Measurements from ENCODE around the gene CREB1.

DNA sequence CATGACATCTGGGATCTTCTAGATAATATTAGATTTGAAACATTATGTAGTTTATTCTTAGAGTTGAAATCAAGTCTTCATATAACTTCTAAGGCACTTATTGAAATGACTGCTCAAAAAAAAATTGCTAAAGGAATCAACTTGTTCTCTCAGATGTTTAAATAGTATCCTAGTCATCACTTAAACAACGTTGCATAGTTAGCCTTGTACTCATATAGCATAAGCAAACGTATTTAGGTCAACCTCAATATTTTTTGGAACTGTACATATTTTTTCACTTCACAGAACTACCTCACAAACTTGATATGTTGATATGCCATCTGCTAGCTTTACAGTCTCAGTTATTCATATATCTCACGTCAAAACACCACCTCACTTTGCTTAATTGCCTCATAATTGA is 47.1 kb upstream of the CREB1 start:
- TF ChIP-seq, protein P1, sequence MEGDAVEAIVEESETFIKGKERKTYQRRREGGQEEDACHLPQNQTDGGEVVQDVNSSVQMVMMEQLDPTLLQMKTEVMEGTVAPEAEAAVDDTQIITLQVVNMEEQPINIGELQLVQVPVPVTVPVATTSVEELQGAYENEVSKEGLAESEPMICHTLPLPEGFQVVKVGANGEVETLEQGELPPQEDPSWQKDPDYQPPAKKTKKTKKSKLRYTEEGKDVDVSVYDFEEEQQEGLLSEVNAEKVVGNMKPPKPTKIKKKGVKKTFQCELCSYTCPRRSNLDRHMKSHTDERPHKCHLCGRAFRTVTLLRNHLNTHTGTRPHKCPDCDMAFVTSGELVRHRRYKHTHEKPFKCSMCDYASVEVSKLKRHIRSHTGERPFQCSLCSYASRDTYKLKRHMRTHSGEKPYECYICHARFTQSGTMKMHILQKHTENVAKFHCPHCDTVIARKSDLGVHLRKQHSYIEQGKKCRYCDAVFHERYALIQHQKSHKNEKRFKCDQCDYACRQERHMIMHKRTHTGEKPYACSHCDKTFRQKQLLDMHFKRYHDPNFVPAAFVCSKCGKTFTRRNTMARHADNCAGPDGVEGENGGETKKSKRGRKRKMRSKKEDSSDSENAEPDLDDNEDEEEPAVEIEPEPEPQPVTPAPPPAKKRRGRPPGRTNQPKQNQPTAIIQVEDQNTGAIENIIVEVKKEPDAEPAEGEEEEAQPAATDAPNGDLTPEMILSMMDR (conservative IDR thresholded peaks at IDR 0.05 in 1 of 2, IDR thresholded peaks at IDR 0.05 in 1 of 2; ENCODE audit: low read depth in 1 of 2, low read length in 2 of 2): no peak
- TF ChIP-seq EZH2 (IDR thresholded peaks at IDR 0.05; ENCODE audit: low read length, missing control alignments): no peak
